Colon (tissue), 2 donors: ENCODE data around the gene LRRC61.
A peak's percentile ranks its signal among the peaks of the same experiment; 100 is the strongest.

ENCODE experiments used
- FAIRE-seq: peaks from 2 replicates; lab custom pipeline; 2012; peaks lifted over from hg19 to GRCh38; lab: Jason Lieb, UNC
- donor health status: control.
- donor health status: control.

Gene LRRC61

DNA sequence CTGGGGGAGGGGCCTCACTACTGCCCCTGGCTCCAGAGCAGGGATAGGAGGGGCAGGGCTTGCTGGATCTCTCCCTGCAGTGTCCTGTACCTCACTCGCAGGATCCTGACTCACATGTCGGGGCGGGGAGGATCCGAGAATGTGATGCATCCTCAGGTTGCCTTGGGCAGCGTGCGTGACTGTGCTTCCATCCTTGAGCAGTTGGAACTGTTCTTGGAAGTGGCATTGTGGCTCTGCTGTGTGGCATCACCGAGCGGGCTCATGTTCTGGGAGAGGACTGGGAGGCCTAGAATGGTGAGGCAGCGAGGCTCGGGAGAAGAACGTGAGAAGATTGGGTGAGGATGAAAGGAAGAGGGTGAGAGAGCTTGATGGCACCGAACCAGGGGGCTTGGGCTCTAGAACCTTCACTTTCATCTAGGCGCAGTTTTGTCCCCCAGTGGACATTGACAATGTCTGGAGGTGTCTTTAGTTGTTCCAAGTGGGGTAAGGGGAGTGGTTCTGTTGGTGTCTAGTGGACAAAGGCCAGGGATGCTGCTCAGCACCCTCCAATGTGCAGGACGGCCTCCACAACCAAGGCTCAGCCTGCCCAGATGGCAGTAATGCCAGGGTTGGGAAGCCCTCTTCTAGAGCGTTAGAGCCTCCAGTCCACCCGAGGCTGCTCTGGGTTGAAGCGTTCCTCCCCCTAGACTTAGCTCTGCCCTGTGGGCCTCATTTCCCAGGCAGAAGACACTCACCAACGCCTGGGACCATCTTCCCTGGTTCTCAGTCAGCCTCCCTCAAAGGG lies 9.9 kb downstream of the LRRC61 start:
- no peak for FAIRE-seq

DNA sequence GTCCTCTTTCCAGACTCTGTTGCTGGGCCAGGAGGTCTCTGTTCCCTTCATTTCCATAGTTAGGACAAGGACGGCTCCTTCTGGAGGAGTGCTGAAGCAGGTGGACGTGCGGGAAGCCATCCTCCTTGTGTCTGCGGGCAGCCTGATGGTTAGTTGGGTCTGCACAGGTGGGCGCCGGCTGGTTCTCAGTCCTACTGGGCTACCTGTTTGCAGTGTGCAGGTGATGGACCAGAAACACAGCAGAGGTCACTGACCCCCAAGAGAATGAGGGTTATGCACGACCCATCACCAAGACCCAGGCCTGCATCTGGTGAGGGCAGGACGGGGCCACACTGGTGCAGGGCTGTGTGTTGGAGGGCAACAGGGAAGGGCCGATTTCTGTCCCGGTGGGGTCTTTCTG lies 10.5 kb downstream of the LRRC61 start:
- no peak for FAIRE-seq

DNA sequence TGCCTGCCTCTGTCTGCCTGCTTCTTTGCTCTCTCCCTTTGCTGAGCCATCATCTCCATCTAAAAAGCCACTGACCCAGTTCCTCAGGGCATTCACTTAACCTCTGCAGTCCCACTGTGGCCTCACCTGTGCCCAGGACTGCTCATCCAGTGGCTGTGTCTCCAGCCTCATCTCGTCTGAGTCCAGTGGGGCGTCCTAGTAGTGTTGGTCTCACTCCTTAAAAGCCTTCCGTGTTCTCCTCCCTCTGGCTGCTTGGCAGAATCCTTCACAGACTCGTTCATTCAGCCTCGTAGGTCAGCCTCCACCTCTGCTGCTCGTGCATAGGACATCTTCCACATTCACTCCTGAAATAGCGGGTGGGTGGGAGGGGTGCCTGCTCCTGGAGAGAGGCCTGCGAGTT lies 11.0 kb downstream of the LRRC61 start:
- FAIRE-seq, result no peak

DNA sequence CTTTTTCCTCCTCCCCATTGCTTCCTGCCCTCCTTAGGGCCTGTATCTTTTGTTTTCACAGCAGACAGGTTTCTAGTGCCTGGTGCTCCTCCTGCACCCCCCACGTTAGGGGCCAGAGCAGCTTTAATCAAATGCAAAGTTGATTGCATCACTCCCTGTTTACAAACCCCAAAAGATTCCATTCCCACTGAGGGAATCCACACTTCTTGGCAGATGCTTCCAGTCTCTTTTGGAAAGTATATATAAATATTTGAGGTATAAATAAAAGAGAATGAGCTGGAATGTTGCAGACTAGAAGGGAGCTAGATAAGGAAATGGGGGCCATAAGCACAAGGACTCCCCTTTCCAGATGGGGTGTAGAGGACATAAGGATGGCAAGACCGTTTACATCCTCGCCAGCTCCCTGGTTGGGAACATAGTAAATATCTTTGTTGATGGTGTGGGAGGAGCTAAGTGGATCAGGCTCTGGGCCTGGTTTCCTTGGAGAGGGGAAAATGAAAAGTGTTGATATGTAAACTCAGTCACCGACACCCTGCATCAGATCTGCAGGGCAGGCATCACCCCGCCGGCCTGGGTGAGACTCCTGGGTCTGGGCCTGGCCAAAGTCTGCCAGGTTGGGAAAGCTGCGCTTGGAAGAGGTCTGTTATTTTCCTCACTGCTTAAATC lies 12.1 kb downstream of the LRRC61 start:
- no peak for FAIRE-seq

DNA sequence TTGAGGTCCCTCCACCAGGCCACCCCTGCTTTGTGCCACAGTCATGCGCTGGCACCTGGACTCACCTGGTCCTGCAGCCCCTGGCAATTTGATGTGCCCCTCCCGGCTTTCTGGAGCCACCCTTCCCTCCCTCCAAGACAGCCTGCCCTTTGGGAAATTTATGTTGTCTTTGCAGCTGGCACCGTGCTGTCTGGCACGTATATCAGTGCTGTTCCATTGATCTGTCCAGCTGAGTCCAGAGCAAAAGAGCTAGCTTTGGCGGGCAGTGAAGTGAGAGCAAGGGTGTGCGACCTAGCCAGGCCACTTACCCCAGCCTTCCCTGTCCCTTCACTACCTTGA lies 12.6 kb downstream of the LRRC61 start:
- FAIRE-seq, result no peak

DNA sequence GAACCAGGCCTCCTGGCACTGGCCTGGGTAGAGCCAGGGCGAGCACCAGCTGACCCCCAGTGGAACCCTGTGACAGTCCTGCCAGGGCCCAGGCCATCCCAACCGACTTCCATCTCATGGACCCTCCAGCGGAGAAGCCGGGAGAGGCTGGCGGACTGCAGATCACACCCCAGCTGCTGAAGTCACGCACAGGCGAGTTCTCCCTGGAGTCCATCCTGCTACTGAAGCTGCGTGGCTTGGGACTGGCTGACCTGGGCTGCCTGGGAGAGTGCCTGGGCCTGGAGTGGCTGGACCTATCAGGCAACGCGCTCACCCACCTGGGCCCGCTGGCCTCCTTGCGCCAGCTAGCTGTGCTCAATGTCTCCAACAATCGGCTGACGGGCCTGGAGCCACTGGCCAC lies 13.6 kb downstream of the LRRC61 start:
- FAIRE-seq, result no peak

DNA sequence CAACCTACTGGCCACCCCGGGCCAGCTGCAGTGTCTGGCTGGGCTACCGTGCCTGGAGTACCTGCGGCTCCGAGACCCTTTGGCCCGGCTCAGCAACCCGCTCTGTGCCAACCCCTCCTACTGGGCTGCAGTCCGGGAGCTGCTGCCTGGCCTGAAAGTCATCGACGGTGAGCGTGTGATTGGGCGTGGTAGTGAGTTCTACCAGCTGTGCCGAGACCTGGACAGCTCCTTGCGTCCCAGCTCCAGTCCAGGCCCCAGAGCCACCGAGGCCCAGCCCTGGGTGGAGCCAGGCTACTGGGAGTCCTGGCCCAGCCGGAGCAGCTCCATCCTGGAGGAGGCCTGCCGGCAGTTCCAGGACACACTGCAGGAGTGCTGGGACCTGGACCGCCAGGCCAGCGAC lies 14.0 kb downstream of the LRRC61 start:
- no peak for FAIRE-seq

DNA sequence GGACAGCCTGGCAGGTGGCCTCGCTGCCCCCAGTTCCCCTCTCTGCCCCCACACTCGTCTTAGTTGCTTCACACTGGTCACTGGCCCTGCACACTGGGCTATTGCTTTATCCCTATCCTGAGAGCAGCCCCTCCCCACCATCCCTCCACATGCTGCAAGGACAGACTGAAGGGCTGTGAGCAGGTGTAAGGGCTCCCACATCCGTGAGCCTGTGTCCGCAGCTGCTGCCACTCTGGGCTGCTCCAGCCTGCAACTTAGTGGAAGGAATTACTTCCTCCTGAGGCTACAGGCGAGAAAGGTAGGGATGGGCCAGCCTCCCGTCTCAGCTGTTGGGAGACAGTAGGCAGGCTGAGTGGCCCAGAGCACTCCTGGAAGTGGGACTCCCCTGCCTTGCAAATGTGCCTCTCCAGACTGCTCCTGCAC lies 14.5 kb downstream of the LRRC61 start:
- FAIRE-seq, result no peak

DNA sequence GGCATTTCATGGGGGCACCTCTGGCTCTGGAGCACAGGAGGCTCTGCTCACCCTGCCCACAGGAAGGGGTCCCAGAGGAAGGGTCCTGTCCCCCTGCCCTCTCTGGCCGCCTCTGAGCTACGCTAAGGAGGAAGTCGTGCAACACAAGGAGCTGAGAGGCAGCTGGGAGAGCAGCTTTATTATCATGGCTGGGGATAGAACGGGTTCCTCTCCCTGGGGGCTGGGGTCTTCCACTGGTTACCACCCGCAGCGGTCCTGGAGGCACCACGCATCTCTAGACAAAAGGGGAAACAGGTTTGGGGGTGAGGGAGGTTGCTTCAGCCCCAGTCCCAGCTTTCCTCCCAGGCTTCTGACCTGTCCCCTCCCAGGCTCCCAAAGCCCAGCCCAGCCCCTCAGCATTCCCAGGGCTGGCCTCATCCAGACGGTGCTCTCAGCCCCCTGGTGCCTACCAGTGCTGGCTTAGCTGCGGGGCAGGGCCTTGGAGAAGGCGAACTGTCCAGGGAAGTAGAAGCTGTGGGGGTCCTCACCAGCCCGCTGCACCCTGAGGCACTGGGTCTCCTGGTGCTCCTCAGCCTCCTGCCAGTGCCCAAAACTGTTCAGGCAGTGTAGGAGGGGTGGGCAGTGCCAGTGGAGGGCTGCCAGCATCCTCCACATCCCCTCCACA lies 15.1 kb downstream of the LRRC61 start:
- FAIRE-seq, result no peak

DNA sequence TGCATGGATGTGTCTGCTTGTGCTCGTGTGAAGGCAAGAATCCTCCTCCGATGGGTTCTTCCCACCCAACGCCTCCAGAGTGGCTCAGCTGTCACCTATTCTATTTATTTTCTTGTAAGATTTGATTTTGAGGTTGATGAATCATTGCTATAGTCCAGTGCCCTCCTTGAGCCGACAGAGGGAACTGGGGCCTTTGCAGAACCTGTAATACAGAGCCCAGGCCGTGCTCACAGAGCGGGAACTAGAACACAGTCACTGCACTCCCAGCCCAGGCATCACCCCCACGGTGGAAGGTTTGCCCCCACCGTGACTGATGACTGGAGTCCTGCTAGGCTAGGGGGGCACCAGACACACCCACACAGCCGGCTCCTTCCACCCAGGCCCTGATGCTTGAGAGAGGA lies 16.3 kb downstream of the LRRC61 start:
- FAIRE-seq, result no peak

DNA sequence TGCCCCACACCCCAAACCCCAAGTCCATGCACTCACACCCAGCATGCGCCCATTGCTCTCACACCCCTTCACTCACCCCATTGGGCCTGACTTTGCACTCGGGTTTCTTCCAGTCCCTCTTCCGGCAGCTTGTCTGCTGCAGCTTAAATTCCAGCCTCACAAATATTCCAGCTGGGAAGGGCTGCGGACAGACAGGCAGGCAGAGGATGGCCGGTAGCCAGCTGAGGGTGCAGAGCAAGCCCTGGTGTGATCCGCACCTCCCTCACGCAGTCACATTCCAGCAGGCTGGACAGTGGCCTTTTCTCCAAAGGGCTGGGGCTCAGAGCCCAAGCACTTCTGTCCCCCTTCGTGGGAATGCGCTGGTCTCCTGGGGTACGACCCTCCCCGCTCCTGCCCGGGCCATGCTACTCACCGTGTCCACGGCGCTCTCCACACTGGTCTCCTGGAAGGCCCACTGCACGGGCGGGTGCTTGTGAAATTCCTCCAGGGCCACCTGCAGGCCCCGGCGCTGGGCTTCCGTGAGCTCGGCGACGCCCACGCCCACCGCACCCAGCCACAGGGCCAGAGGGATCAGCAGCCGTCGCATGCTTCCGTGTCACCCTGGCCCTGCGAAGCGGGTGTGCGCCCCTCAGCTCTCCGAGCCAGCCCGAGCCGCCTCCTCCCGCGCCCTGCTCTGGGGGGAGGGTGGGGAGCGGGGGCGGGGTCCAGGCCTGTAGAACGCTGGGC lies 17.0 kb downstream of the LRRC61 start:
- no peak for FAIRE-seq

DNA sequence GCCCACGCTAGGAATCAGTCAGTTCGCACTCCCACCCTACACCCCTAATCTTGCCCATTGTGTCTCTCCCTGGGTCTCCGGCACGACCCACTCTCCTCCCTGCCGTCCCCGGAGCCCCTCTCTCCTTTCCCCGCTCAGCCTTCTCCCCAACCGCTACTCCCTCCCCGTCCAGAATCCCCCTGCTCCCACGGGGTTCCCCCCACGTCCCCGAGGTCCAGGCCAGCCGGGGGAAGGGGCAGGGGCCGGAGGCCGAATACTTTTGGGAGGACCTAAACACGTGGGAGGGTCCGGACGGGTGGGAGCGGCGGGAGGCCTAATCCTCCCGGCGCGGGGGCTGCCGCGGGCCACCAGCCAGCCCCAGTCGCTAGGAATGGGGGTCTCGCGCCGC lies 17.7 kb downstream of the LRRC61 start:
- no peak for FAIRE-seq

DNA sequence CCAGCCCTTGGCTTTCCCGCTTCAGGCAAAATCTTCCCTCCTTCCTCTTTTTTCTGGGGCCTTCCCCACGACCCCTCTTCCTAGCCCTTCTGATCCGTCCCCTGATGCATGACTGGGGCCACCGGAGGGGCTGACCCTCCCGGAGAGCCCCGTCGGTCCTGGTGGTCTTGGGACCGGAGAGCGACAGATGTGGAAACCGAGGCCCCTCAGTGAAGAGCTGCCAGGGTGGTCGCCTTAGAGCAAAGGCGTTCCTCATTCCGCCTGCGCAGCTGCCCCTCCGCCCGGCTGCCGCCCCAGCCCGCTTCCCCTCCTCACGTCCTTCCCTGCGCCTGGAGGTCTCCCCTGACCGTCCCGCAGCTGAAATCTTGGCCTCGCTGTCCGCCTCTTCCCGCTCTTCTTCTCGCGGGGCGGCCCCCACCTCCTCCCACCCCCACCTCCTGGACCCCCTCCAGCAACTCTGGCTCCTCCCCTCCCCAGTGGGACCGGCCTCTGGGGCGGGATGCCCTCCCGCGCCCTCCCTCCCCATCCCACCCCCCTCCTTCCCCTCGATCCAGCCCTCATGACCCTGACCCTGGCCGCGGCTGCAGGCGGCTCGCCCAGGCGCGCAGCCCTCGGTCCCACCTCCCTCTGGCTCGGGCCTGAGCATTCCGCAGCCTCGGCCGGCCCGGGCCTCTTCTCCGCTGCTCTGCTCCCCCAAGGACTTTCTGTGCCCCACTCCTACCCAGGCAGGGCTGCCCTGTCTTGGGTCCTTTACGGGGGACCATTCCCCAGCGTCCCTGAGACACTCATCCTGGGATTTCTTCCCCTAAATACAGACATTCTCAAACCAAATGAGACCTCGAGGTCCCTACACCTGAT lies 18.3 kb downstream of the LRRC61 start, which contains the start of gene RARRES2:
Gene RARRES2 (minus strand): TSS at position 367 of the 858 bp plus-strand sequence. CDS start 1,020 bp downstream, outside the sequence.
- FAIRE-seq, result no peak

DNA sequence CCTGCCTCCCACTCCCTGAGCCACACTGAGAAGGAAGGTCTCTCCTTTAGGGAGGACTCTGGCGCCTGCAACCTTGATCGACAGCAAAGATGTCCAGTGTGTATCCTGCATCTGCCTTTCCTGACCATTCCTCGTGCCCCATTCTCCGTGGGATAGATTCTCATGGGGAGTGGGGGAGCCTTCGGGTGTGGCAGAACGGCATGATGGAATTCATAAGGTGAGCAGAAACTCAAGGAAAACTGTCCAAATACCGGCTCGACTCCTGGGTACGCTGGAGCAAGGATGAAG lies 18.9 kb downstream of the LRRC61 start:
- FAIRE-seq, result no peak

DNA sequence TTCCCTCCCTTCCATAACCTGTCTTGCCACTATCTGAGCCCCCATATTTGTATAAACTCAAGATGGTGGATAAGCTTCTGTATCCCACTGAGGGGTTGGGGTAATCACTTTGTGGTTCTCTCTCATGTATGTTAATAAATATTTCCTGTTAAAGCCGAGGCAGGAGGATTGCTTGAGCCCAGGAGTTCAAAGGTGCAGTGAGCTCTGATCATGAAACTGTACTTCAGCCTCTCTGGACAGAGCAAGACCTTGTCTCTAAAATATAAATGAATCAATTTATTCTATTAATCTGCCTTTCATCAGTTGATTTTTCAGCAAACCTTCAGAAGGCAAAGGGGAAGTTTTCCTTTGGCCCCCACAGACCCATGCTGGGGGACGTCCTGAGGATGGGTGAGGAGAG lies 20.1 kb downstream of the LRRC61 start:
- no peak for FAIRE-seq

DNA sequence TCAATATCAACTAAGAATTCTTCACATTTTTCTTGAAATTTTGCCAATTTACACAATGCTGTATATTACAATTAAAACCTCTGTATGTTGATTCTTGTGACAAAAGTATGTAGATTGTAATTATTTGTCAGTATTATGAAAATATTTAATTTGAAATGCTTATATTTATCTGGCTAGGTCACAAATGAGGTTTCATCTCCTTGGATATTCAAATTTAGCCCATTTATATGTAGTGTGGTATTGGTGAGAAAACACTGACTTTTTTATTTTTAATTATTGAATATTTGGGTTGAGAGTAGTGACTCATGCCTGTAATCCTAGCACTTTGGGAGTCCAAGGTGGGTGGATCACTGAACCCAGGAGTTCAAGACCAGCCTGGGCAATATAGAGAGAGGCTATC lies 21.1 kb downstream of the LRRC61 start:
- peak; percentile 24 for FAIRE-seq

DNA sequence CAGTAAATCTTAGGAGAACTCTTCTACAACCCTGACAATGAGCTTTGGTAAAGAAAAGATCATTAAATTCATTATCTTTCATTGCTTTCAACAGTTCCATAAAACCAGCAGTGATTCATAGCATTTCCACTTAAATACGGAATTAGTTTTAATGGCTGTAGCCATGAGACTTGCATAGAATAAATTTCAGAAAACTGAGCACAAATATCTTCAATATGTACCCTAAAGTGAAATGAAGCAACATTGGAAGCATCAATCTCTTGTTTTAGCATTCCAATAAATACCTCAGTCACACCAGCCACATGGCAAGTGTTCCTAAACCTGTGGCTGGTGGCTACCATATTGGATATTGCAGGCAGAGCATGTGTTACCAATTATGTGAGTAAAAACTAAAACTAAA lies 21.9 kb downstream of the LRRC61 start:
- no peak for FAIRE-seq

DNA sequence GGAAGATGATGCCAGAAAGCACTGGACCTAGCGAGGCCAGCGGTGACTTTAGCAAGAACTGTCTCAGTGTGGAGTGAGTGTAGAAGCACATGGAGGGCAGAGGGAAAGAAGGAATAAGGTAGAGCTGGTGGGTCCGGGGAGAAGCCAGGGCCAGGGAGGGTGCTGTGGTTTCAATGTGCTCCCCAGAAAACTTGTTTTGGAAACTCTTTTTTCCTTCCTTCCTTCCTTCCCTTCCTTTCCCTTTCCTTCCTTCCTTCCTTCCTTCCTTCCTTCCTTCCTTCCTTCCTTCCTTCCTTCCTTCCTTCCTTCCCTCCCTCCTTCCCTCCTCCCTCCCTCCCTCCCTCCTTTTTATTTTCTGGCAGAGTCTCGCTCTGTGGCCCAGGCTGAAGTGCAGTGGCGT lies 23.8 kb downstream of the LRRC61 start:
- FAIRE-seq, result no peak

DNA sequence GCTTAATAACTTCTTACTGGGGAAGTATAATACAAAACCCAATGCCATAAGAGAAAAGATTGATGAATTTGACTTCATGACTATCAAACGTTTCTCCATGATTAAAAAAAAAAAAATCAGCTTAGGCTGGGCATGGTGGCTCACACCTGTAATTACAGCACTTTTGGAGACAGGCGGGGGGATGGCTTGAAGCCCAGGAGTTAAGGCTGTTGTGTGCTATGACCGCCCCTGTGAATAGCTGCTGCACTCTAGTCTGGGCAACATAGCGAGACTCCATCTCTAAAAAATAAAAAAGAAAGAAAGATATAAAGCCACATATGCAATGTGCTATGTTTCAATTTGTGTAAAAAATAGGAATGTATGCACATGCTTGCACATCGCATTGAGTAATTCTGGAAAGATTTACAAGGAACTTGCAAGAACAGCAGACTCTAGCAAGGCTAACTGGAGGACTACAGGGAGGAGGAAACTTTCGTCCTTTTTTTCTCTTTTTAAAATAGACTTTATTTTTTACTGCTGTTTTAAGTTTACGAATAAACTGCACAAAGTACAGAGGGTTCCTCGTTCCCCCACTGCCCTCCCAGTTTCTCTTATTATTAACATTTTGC lies 28.5 kb downstream of the LRRC61 start:
- FAIRE-seq, result no peak

DNA sequence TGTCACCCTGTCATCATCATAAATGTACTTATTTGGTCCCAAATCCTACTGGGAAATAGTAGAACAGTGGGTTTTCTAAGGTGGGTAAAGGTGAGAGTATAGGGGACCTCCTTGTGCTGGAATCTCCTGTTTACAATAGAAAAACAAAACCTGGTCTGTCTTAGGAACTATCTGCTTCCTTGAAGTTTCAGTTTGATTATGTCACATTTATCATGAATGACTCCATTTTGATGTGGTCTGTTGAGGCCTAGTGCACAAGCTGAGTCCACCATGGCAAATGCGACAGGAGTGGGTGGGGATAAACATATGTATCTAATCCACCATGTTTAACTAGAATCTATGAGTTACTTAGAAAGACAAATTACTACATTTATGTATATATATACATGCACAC lies 32.5 kb downstream of the LRRC61 start:
- no peak for FAIRE-seq

DNA sequence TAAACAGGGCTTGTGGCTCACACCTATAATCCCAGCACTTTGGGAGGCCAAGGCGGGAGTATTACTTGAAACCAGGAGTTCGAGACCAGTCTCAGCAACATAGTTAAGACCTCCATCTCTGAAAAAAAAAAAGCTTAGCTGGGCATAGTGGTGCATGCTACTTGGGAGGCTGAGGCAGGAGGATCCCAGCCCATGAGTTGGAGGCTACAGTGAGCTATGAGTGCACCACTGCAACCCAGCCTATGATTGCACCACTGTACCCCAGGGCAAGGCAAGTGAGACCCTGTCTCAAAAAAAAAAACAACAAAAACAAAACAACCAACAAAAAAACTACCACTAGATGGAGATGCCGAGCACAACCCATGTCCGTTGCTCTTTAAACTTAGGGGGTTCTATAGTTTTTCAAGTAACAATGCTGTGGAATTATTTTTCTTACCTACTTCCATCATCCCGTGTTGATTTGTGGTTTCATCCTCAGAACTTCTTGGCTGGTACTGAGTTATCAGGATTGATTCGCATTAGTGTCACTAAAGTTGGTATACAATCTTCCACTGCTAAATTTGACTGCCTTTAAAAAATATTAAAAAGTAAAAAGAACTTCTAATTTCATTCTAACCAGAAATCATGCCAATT lies 33.2 kb downstream of the LRRC61 start:
- FAIRE-seq, result no peak
